HPDE6-E6E7 (cell line): ENCODE results near the gene SP9.
"Not testable (repeated sequence)": the region's sequence is repeated elsewhere in the genome, so short reads cannot be mapped to it uniquely, and the experiment has no call there.

Experiments used
- DNase-seq: peaks from one replicate; pipeline ENCODE4 v3.0.0; 2011; ENCODE audit warnings: missing footprints; ENCODE audit errors: extremely low spot score

SP9 gene

GRCh38 chr2:174344716-174345461 is 10.1 kb downstream of the SP9 start:
- DNase-seq, result no peak

GRCh38 chr2:174350018-174350417 is 15.3 kb downstream of the SP9 start:
- DNase-seq, result no peak

GRCh38 chr2:174350593-174351181 is 15.9 kb downstream of the SP9 start:
- no peak for DNase-seq

- no peak for DNase-seq
Observed at GRCh38 chr2:174353004-174353403, 18.2 kb downstream of the SP9 start.

- DNase-seq, result no peak
Observed at GRCh38 chr2:174356347-174356746, 21.6 kb downstream of the SP9 start.

- not testable (repeated sequence) for DNase-seq
Observed at GRCh38 chr2:174359663-174360062, 24.9 kb downstream of the SP9 start.

- no peak for DNase-seq
Observed at GRCh38 chr2:174362949-174363348, 28.2 kb downstream of the SP9 start.

- not testable (repeated sequence) for DNase-seq
Observed at GRCh38 chr2:174363492-174364225, 28.9 kb downstream of the SP9 start.

GRCh38 chr2:174364628-174365027 is 29.9 kb downstream of the SP9 start:
- DNase-seq, result no peak

- no peak for DNase-seq
Observed at GRCh38 chr2:174365571-174365970, 30.8 kb downstream of the SP9 start.

- DNase-seq, result no peak
Observed at GRCh38 chr2:174368691-174369090, 33.9 kb downstream of the SP9 start.

- peak; percentile 3 for DNase-seq
Observed at GRCh38 chr2:174376967-174377366, 42.2 kb downstream of the SP9 start.

GRCh38 chr2:174383796-174384195 is 49.0 kb downstream of the SP9 start:
- DNase-seq, result no peak

- no peak for DNase-seq
Observed at GRCh38 chr2:174385201-174385600, 50.4 kb downstream of the SP9 start.
